Medulla oblongata (tissue), 1 donor: ENCODE measurements around the gene TREH.
"Not testable (repeated sequence)": the region's sequence is repeated elsewhere in the genome, so short reads cannot be mapped to it uniquely, and the experiment has no call there.

Source experiments
- DNase-seq: peaks from one replicate; pipeline ENCODE4 v3.0.0-alpha.2; 2015; ENCODE audit errors: extremely low spot score

Gene TREH

GRCh38 chr11:118697346-118697745 is 17.9 kb upstream of the TREH start:
- DNase-seq, result no peak

GRCh38 chr11:118696673-118697226 is 17.3 kb upstream of the TREH start:
- DNase-seq, result no peak

- DNase-seq, result no peak
Measured at GRCh38 chr11:118694771-118695170, 15.3 kb upstream of the TREH start.

GRCh38 chr11:118694185-118694584 is 14.7 kb upstream of the TREH start:
- DNase-seq, result no peak

- no peak for DNase-seq
Measured at GRCh38 chr11:118691926-118692830, 12.7 kb upstream of the TREH start.

GRCh38 chr11:118690553-118691304 is 11.3 kb upstream of the TREH start:
- no peak for DNase-seq

- DNase-seq, result peak; percentile 95
Measured at GRCh38 chr11:118689852-118690552, 10.6 kb upstream of the TREH start.

GRCh38 chr11:118689503-118689851 is 10.0 kb upstream of the TREH start:
- no peak for DNase-seq

GRCh38 chr11:118688851-118689502 is 9.5 kb upstream of the TREH start:
- DNase-seq, result no peak

GRCh38 chr11:118688339-118688738 is 8.9 kb upstream of the TREH start:
- DNase-seq, result not testable (repeated sequence)

- no peak for DNase-seq
Measured at GRCh38 chr11:118687906-118688305, 8.5 kb upstream of the TREH start.

- DNase-seq, result no peak
Measured at GRCh38 chr11:118684187-118684586, 4.7 kb upstream of the TREH start.

- DNase-seq, result not testable (repeated sequence)
Measured at GRCh38 chr11:118682939-118683338, 3.5 kb upstream of the TREH start.

GRCh38 chr11:118682372-118682771 is 2.9 kb upstream of the TREH start:
- no peak for DNase-seq

- not testable (repeated sequence) for DNase-seq
Measured at GRCh38 chr11:118678908-118679307, 542 bp downstream of the TREH start.

- DNase-seq, result no peak
Measured at GRCh38 chr11:118677977-118678376, 1.5 kb downstream of the TREH start.

GRCh38 chr11:118674082-118674435 is 5.4 kb downstream of the TREH start:
- DNase-seq, result no peak

- DNase-seq, result peak; percentile 45
Measured at GRCh38 chr11:118673361-118674081, 5.9 kb downstream of the TREH start.

- DNase-seq, result no peak
Measured at GRCh38 chr11:118672846-118673245, 6.6 kb downstream of the TREH start.

GRCh38 chr11:118671254-118671653 is 8.2 kb downstream of the TREH start:
- DNase-seq, result no peak

GRCh38 chr11:118670063-118670462 is 9.4 kb downstream of the TREH start:
- DNase-seq, result no peak
